ENCODE data around the gene OSBPL10. TPM values are rescaled to one million over a fixed set of nuclear protein-coding genes. Genes with fewer than 3 reads are reported as not detected.

OSBPL10 gene
- total RNA-seq, 1 experiment from 2014 or later, result 2.3 TPM

GRCh38 chr3:31980530-31981205, 394 bp downstream of the OSBPL10 start:
- POLR2A ChIA-PET (ENCODE audit: low non-redundant PET), result no interaction called here

DNA sequence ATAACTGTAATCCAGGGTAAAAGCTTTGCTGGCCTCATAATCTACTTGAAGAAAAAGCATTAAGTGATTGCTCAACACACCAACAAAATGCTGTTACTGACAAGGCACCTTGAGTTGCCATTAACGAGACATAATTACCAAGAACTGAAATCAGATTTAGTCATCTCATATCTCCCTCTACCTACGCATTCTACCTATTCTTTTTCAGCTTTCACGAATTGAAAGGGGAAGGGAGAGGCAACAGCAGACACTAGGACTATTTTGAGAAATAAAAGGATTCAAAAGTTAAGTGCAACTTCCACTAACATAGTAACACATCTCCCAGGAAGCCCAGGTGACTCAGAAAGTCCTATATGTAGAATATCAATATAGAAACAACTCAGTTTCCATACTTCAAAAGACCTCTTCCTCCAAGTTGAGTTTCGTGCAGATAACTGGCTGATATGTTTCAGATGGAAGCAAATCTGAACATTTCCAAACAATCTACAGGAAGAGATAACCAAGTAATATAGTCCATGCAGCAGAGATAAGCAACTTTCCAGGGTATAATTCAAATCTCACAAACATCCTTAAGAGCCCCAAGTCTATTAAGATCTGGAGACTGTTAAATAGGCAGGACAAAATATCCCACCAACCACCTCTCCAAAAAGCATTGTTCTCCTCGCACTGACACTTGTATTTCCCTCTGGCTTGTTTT, 1.9 kb downstream of the OSBPL10 start:
- ChIA-PET CTCF (no interaction called here), POLR2A (ENCODE audit: low non-redundant PET) (no interaction called here)
- no peaks in the 10 kb centered on the region for H3K4me1 ChIP-seq (ENCODE audit: insufficient read depth, low read length, poor library complexity, severe bottlenecking)
- intact Hi-C loops (cut with micrococcal nuclease; ENCODE audit: unreplicated experiment), result no loop called here
- TF ChIP-seq CTCF (conservative IDR thresholded peaks at IDR 0.05; ENCODE audit: low read depth, low read length) (no peak), EZH2 (IDR thresholded peaks at IDR 0.05; ENCODE audit: borderline replicate concordance, low read depth, low read length, poor library complexity, severe bottlenecking) (no peak)
- no peak overlapping the region for H3K27ac ChIP-seq (ENCODE audit: low read depth, low read length, poor library complexity, severe bottlenecking)
- BruUV-seq (replicated peaks), result no TSS peak
- no peak overlapping the region for H3K4me3 ChIP-seq (ENCODE audit: low read depth, low read length, poor library complexity, severe bottlenecking)
- H3K9me3 ChIP-seq (ENCODE audit: low read depth, low read length, poor library complexity, severe bottlenecking), result no peaks in the 10 kb centered on the region
- H3K27me3 ChIP-seq (replicated peaks; ENCODE audit: insufficient read depth, low read depth, low read length, poor library complexity), result peaks cover 23% of the 10 kb centered on the region
- DNase-seq (ENCODE audit: low spot score), result no peak
- no peaks in the 10 kb centered on the region for H3K36me3 ChIP-seq (ENCODE audit: insufficient read depth, low read length, poor library complexity, severe bottlenecking)

More at GRCh38 chr3:31980530-31981205, 394 bp downstream of the OSBPL10 start:
- Histone ChIP-seq H3K9me3 (ENCODE audit: low read depth, low read length, poor library complexity, severe bottlenecking) (no peaks in the 10 kb centered on the region), H3K36me3 (ENCODE audit: insufficient read depth, low read length, poor library complexity, severe bottlenecking) (no peaks in the 10 kb centered on the region), H3K4me1 (ENCODE audit: insufficient read depth, low read length, poor library complexity, severe bottlenecking) (no peaks in the 10 kb centered on the region), H3K27ac (ENCODE audit: low read depth, low read length, poor library complexity, severe bottlenecking) (no peak overlapping the region), H3K27me3 (replicated peaks; ENCODE audit: insufficient read depth, low read depth, low read length, poor library complexity) (peaks cover 23% of the 10 kb centered on the region), H3K4me3 (ENCODE audit: low read depth, low read length, poor library complexity, severe bottlenecking) (peak overlapping the region; percentile 59)
- DNase-seq (ENCODE audit: low spot score), result peak; percentile 27
- TF ChIP-seq CTCF (conservative IDR thresholded peaks at IDR 0.05; ENCODE audit: low read depth, low read length) (no peak), EZH2 (IDR thresholded peaks at IDR 0.05; ENCODE audit: borderline replicate concordance, low read depth, low read length, poor library complexity, severe bottlenecking) (no peak)
- intact Hi-C loops (cut with micrococcal nuclease; ENCODE audit: unreplicated experiment), result no loop called here
- BruUV-seq (replicated peaks), result no TSS peak
- CTCF ChIA-PET, result no interaction called here

GRCh38 chr3:31978553-31978952, 2.5 kb downstream of the OSBPL10 start:
- TF ChIP-seq EZH2 (IDR thresholded peaks at IDR 0.05; ENCODE audit: borderline replicate concordance, low read depth, low read length, poor library complexity, severe bottlenecking), result no peak
- TF ChIP-seq CTCF (conservative IDR thresholded peaks at IDR 0.05; ENCODE audit: low read depth, low read length), result no peak
- intact Hi-C loops (cut with micrococcal nuclease; ENCODE audit: unreplicated experiment), result no loop called here
- BruUV-seq (replicated peaks), result no TSS peak
- Histone ChIP-seq H3K27ac (ENCODE audit: low read depth, low read length, poor library complexity, severe bottlenecking) (no peak overlapping the region), H3K27me3 (replicated peaks; ENCODE audit: insufficient read depth, low read depth, low read length, poor library complexity) (peaks cover 23% of the 10 kb centered on the region), H3K4me3 (ENCODE audit: low read depth, low read length, poor library complexity, severe bottlenecking) (no peak overlapping the region), H3K9me3 (ENCODE audit: low read depth, low read length, poor library complexity, severe bottlenecking) (no peaks in the 10 kb centered on the region), H3K4me1 (ENCODE audit: insufficient read depth, low read length, poor library complexity, severe bottlenecking) (no peaks in the 10 kb centered on the region), H3K36me3 (ENCODE audit: insufficient read depth, low read length, poor library complexity, severe bottlenecking) (no peaks in the 10 kb centered on the region)
- POLR2A ChIA-PET (ENCODE audit: low non-redundant PET), result no interaction called here
- CTCF ChIA-PET, result no interaction called here
- DNase-seq (ENCODE audit: low spot score), result no peak
